ENCODE measurements around the gene LCN1.
"Not testable (repeated sequence)": the region's sequence is repeated elsewhere in the genome, so short reads cannot be mapped to it uniquely, and the experiment has no call there.

- not testable (repeated sequence) for TF ChIP-seq POLR2A (IDR thresholded peaks at IDR 0.05); CTCF (IDR thresholded peaks at IDR 0.05 in 8 of 11, conservative IDR thresholded peaks at IDR 0.05 in 3 of 11); POLR2AphosphoS5 (IDR thresholded peaks at IDR 0.05)
These were observed 14.4 kb downstream of the LCN1 start for GRCh38 chr9:135535631-135536030.
